Tibial nerve (tissue), 4 donors: ENCODE data around the gene ESYT2. TPM values are rescaled to one million over a fixed set of nuclear protein-coding genes. Genes with fewer than 3 reads are reported as not detected.

Experiments
- DNase-seq, 2 donors: peaks; one replicate each; pipeline ENCODE4 v3.0.0-alpha.2; 2019; ENCODE audit warnings: low spot score in 2 of 2
- H3K27ac ChIP-seq, 4 donors: fragments of 200-600 bp; sonication (generic) in 3 of 4; one replicate each; pipeline ENCODE4 v1.5.1; 2017 to 2019; ENCODE audit warnings: mild to moderate bottlenecking in 1 of 4
- H3K27me3 ChIP-seq, 2 donors: fragments of 200-600 bp; sonication (generic) in 1 of 2; one replicate each; pipeline versions ENCODE4 v1.5.1 to v1.6.0; 2017 to 2019
- H3K36me3 ChIP-seq, 3 donors: fragments of 200-600 bp; sonication (generic); one replicate each; pipeline ENCODE4 v1.5.1; 2018 to 2019
- H3K4me1 ChIP-seq, 4 donors: fragments of 200-600 bp; sonication (generic) in 3 of 4; one replicate each; pipeline ENCODE4 v1.5.1; 2017 to 2019
- H3K4me3 ChIP-seq, 4 donors: fragments of 200-600 bp; sonication (generic) in 3 of 4; one replicate each; pipeline ENCODE4 v1.5.1; 2017 to 2019; ENCODE audit warnings: mild to moderate bottlenecking in 1 of 4, moderate library complexity in 1 of 4
- H3K9me3 ChIP-seq, 4 donors: fragments of 200-600 bp; sonication (generic) in 3 of 4; one replicate each; pipeline ENCODE4 v1.5.1; 2017 to 2019
- CTCF ChIP-seq, 5 experiments: fragments of 200-600 bp in 3 of 5; fragments of 450-650 bp in 2 of 5; sonication (generic) in 3 of 5; IDR thresholded peaks; one replicate each; pipeline ENCODE4 v1.5.1; 2016 to 2019; ENCODE audit warnings: antibody characterized with exemption in 5 of 5, mild to moderate bottlenecking in 3 of 5, moderate library complexity in 2 of 5
- EP300 ChIP-seq, 2 donors: sonication (generic); formaldehyde crosslinking; IDR thresholded peaks; one replicate each; pipeline ENCODE4 v1.6.1; 2017; ENCODE audit warnings: antibody characterized with exemption in 2 of 2, mild to moderate bottlenecking in 1 of 2
- POLR2A ChIP-seq, 2 donors: fragments of 450-650 bp; IDR thresholded peaks; one replicate each; pipeline ENCODE4 v1.6.1; 2017; ENCODE audit warnings: antibody characterized with exemption in 2 of 2, mild to moderate bottlenecking in 2 of 2, moderate library complexity in 2 of 2
- WGBS, 2 donors: methylation state at CpG; one replicate each; pipeline ENCODE4 v1.1.5; 2018; 5-methylcytosine and 5-hydroxymethylcytosine counted together
- total RNA-seq, 4 donors: library from RNA; depleted of rRNA; stranded (reverse); fragments of >200 nt; gene quantifications; one replicate each; pipeline ENCODE4 v1.1.0, GENCODE V29; 2016

The ESYT2 gene
- total RNA-seq, 4 donors from 2014 or later, result 91.0 to 124 (median 114) TPM

- Histone ChIP-seq H3K9me3 (no peaks in the 10 kb centered on the region), H3K4me1 (no peaks in the 10 kb centered on the region), H3K36me3 (peaks cover 0 to 51% (median 0%) of the 10 kb centered on the region in 3 donors), H3K27me3 (no peaks in the 10 kb centered on the region), H3K4me3 (no peak overlapping the region), H3K27ac (no peak overlapping the region)
- DNase-seq, result no peak
- TF ChIP-seq POLR2A (IDR thresholded peaks at IDR 0.05) (no peak), EP300 (IDR thresholded peaks at IDR 0.05) (no peak), CTCF (IDR thresholded peaks at IDR 0.05) (no peak)
- 88 to 90% methylated on average over 4 of the region's 4 CpGs for WGBS, 2 donors
These were observed 143.6 kb downstream of the ESYT2 start for GRCh38 chr7:158685693-158686092.

- Histone ChIP-seq H3K36me3 (peaks cover 0 to 49% (median 0%) of the 10 kb centered on the region in 3 donors), H3K27me3 (no peaks in the 10 kb centered on the region), H3K27ac (no peak overlapping the region), H3K4me3 (no peak overlapping the region), H3K4me1 (no peaks in the 10 kb centered on the region), H3K9me3 (no peaks in the 10 kb centered on the region)
- TF ChIP-seq EP300 (IDR thresholded peaks at IDR 0.05) (no peak), CTCF (IDR thresholded peaks at IDR 0.05) (no peak), POLR2A (IDR thresholded peaks at IDR 0.05) (no peak)
- 82 to 100% methylated on average over 1 of the region's 1 CpG for WGBS, 2 donors
- DNase-seq, result no peak
These were observed 145.0 kb downstream of the ESYT2 start for GRCh38 chr7:158684329-158684728.

- no peak overlapping the region for H3K4me3 ChIP-seq
- no peak overlapping the region for H3K27ac ChIP-seq
- H3K9me3 ChIP-seq, result no peaks in the 10 kb centered on the region
- H3K36me3 ChIP-seq, result peaks cover 0 to 49% (median 0%) of the 10 kb centered on the region in 3 donors
- WGBS, 2 donors, result 66 to 71% methylated on average over 2 of the region's 2 CpGs
- DNase-seq, result no peak
- H3K27me3 ChIP-seq, result no peaks in the 10 kb centered on the region
- TF ChIP-seq CTCF (IDR thresholded peaks at IDR 0.05), result no peak
- TF ChIP-seq EP300 (IDR thresholded peaks at IDR 0.05), result no peak
- TF ChIP-seq POLR2A (IDR thresholded peaks at IDR 0.05), result no peak
- H3K4me1 ChIP-seq, result no peaks in the 10 kb centered on the region
These were observed 145.8 kb downstream of the ESYT2 start for GRCh38 chr7:158683541-158683940.

- Histone ChIP-seq H3K27ac (no peak overlapping the region), H3K4me3 (no peak overlapping the region), H3K4me1 (no peaks in the 10 kb centered on the region), H3K36me3 (peaks cover 0 to 48% (median 0%) of the 10 kb centered on the region in 3 donors), H3K27me3 (no peaks in the 10 kb centered on the region), H3K9me3 (no peaks in the 10 kb centered on the region)
- no peak for TF ChIP-seq POLR2A (IDR thresholded peaks at IDR 0.05)
- TF ChIP-seq CTCF (IDR thresholded peaks at IDR 0.05), result no peak
- TF ChIP-seq EP300 (IDR thresholded peaks at IDR 0.05), result no peak
- DNase-seq, result no peak
These were observed 146.9 kb downstream of the ESYT2 start for GRCh38 chr7:158682456-158682855.

Other genes with a start within 250 kb of the ESYT2 start
- gene PTPRN2, start 241.7 kb downstream of the ESYT2 start, total RNA-seq, result 10 to 100 TPM in 1 of 4 donors, 1 to 10 TPM in 3; 6.6 to 10.7 (median 8.2) TPM
- gene NCAPG2, start 124.7 kb downstream of the ESYT2 start, total RNA-seq, result 10 to 100 TPM in 2 of 4 donors, 1 to 10 TPM in 2; 6.5 to 17.9 (median 11.0) TPM
- 10 to 100 TPM; 19.2 to 41.4 (median 25.9) TPM for gene DYNC2I1, start 27.0 kb upstream of the ESYT2 start, total RNA-seq